Loucy (cell line): ENCODE results near the gene RER1.

Source experiments
- CTCF ChIP-seq: fragments of 200-600 bp; sonication (generic); conservative IDR thresholded peaks from 2 replicates; pipeline ENCODE4 v1.5.1; 2014; ENCODE audit warnings: mild to moderate bottlenecking, antibody characterized with exemption, low read length
- EZH2phosphoT487 ChIP-seq: fragments of 200-600 bp; IDR thresholded peaks from 2 replicates; pipeline ENCODE4 v1.6.1; 2018; ENCODE audit warnings: antibody characterized with exemption, mild to moderate bottlenecking, moderate library complexity, borderline replicate concordance

DNA sequence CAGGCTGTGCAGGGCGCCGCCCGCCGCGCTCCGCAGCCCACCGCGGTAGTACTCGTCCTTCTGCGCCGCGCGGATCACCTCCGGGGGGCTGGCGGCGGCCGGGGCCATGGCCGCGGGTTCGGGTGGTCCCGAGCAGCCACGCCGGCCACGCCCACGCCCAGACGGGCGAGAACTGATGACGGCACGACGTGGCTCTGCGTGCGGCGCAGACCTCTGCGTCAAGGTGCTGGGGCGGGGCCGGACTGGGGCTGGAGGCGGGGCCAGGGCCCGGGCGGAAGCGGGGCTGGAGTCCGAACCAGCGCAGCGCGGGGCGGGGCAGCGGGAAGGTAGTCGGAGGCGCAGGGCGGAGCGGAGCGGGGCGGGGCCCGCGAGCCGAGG lies 20.7 kb downstream of the RER1 start, which contains the start of gene PEX10:
- no peak for TF ChIP-seq CTCF
- no peak for TF ChIP-seq EZH2phosphoT487
